ENCODE results near the gene ANKRD53.

ANKRD53 gene

DNA sequence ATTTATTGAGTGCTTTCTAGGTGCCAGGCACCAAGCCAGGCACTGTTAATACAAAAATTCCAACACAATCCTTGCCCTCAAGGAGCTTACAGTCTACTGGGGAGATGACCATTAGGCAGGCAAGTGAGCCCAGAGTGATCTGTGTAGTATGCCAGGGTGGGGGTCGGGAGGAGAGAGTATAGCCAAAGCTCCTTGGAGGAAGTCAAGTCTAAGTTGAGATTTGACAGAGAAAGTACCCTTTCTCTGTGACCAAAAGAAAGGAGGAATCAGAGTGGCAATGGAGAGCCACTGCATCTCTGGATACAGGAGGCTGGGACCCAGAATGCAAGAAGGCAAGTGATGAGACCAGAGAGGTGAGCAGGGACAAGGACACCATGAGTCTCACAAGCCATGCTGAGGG lies 7.5 kb downstream of the ANKRD53 start:
- Histone ChIP-seq H4K20me1 (ENCODE audit: control insufficient read depth, insufficient read depth, low read depth, low read length) (no peaks in the 10 kb centered on the region), H3F3A (ENCODE audit: control insufficient read depth, insufficient read depth) (no peaks in the 10 kb centered on the region), H3K27ac (ENCODE audit: low read depth, low read length) (no peak overlapping the region), H3K27me3 (ENCODE audit: control insufficient read depth, low read length) (no peaks in the 10 kb centered on the region), H3K9me3 (ENCODE audit: control insufficient read depth, insufficient read depth, low read length) (no peaks in the 10 kb centered on the region), H3K36me3 (ENCODE audit: control insufficient read depth, low read length) (peaks cover 59% of the 10 kb centered on the region), H3K9me2 (replicated peaks; ENCODE audit: control insufficient read depth, low read length) (no peaks in the 10 kb centered on the region), H3K79me2 (ENCODE audit: control insufficient read depth, low read length) (no peaks in the 10 kb centered on the region; the same call in 1 of the 2 replicates), H3K4me2 (ENCODE audit: low read length) (no peak overlapping the region), H3K4me1 (ENCODE audit: control insufficient read depth, low read length) (peaks cover 15% of the 10 kb centered on the region), H3K4me3 (ENCODE audit: low read length) (no peak overlapping the region)
- TF ChIP-seq EZH2phosphoT487 (IDR thresholded peaks at IDR 0.05; ENCODE audit: borderline replicate concordance, low read length), result no peak
- TF ChIP-seq, protein P1, sequence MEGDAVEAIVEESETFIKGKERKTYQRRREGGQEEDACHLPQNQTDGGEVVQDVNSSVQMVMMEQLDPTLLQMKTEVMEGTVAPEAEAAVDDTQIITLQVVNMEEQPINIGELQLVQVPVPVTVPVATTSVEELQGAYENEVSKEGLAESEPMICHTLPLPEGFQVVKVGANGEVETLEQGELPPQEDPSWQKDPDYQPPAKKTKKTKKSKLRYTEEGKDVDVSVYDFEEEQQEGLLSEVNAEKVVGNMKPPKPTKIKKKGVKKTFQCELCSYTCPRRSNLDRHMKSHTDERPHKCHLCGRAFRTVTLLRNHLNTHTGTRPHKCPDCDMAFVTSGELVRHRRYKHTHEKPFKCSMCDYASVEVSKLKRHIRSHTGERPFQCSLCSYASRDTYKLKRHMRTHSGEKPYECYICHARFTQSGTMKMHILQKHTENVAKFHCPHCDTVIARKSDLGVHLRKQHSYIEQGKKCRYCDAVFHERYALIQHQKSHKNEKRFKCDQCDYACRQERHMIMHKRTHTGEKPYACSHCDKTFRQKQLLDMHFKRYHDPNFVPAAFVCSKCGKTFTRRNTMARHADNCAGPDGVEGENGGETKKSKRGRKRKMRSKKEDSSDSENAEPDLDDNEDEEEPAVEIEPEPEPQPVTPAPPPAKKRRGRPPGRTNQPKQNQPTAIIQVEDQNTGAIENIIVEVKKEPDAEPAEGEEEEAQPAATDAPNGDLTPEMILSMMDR (IDR thresholded peaks at IDR 0.05; ENCODE audit: low read depth, low read length, poor library complexity, severe bottlenecking), result no peak

DNA sequence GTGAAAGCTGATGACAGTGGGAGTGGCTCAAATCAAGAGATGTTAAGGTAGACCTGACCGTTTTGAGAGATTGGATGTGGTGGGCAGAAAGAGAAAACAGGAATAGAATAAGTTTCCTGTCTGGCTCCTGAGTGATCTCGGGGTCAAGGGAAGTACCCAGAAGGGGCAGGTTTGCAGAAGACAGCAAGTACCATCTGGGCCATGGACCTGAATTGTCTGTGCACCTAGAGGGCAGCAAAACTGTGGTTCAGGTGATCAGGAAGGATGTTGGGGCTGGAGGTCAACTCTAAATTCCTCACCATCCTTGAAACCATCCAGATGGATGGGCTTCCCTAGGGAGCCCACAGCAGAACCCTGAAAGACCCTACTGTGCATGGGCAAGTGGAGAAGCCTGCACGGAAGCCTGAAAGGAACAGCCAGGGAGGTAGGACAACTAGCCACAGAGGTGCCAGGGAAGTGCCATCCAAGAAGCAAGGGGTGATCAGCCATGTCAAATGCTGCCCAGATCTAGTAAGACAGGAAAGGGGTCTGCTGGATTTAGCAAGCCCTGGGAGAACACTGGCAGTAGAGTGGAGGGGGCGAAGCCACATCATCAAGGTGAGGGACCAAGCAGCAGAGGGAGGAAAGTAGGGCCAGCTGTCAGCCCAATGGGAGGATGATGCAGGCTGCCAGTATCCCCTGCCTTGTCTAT lies 8.2 kb downstream of the ANKRD53 start:
- H3K27me3 ChIP-seq (ENCODE audit: control insufficient read depth, low read length), result no peaks in the 10 kb centered on the region
- peaks cover 66% of the 10 kb centered on the region for H3K36me3 ChIP-seq (ENCODE audit: control insufficient read depth, low read length)
- H4K20me1 ChIP-seq (ENCODE audit: control insufficient read depth, insufficient read depth, low read depth, low read length), result no peaks in the 10 kb centered on the region
- peaks cover 15% of the 10 kb centered on the region for H3K4me1 ChIP-seq (ENCODE audit: control insufficient read depth, low read length)
- H3K4me3 ChIP-seq (ENCODE audit: low read length), result no peak overlapping the region
- TF ChIP-seq, protein P1 (IDR thresholded peaks at IDR 0.05; ENCODE audit: low read depth, low read length, poor library complexity, severe bottlenecking), result no peak
- no peak for TF ChIP-seq EZH2phosphoT487 (IDR thresholded peaks at IDR 0.05; ENCODE audit: borderline replicate concordance, low read length)
- no peaks in the 10 kb centered on the region for H3K9me2 ChIP-seq (replicated peaks; ENCODE audit: control insufficient read depth, low read length)
- no peak overlapping the region for H3K27ac ChIP-seq (ENCODE audit: low read depth, low read length)
- no peaks in the 10 kb centered on the region for H3F3A ChIP-seq (ENCODE audit: control insufficient read depth, insufficient read depth)
- H3K9me3 ChIP-seq (ENCODE audit: control insufficient read depth, insufficient read depth, low read length), result no peaks in the 10 kb centered on the region
- H3K79me2 ChIP-seq (ENCODE audit: control insufficient read depth, low read length), result peaks cover 6% of the 10 kb centered on the region
- no peak overlapping the region for H3K4me2 ChIP-seq (ENCODE audit: low read length)

DNA sequence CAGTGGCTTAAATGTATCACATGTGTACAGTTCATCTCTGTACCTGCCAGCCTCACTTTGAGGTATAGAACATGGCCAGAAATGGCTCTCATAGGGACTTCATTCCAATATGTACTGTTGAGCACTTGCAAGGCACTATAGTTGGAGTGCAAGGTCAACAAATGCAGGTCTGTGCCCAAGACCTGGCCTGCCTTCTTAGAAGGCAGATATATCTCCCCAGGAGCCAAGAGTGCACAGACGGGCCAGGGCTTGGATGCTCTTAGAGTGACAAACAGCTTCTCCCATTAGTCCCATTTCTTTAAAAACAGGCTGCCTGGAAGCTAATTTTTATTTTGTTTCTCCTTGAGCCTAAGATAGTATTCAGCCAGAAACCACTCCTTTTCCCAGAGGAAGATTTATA lies 9.0 kb downstream of the ANKRD53 start:
- H3K4me1 ChIP-seq (ENCODE audit: control insufficient read depth, low read length), result peaks cover 15% of the 10 kb centered on the region
- no peaks in the 10 kb centered on the region for H4K20me1 ChIP-seq (ENCODE audit: control insufficient read depth, insufficient read depth, low read depth, low read length)
- H3K9me2 ChIP-seq (replicated peaks; ENCODE audit: control insufficient read depth, low read length), result no peaks in the 10 kb centered on the region
- no peak for TF ChIP-seq EZH2phosphoT487 (IDR thresholded peaks at IDR 0.05; ENCODE audit: borderline replicate concordance, low read length)
- TF ChIP-seq, protein P1 (IDR thresholded peaks at IDR 0.05; ENCODE audit: low read depth, low read length, poor library complexity, severe bottlenecking), result no peak
- H3K79me2 ChIP-seq (ENCODE audit: control insufficient read depth, low read length), result peaks cover 13% of the 10 kb centered on the region
- no peaks in the 10 kb centered on the region for H3F3A ChIP-seq (ENCODE audit: control insufficient read depth, insufficient read depth)
- no peak overlapping the region for H3K4me2 ChIP-seq (ENCODE audit: low read length)
- no peaks in the 10 kb centered on the region for H3K27me3 ChIP-seq (ENCODE audit: control insufficient read depth, low read length)
- H3K36me3 ChIP-seq (ENCODE audit: control insufficient read depth, low read length), result peaks cover 70% of the 10 kb centered on the region
- H3K4me3 ChIP-seq (ENCODE audit: low read length), result no peak overlapping the region
- H3K9me3 ChIP-seq (ENCODE audit: control insufficient read depth, insufficient read depth, low read length), result no peaks in the 10 kb centered on the region
- H3K27ac ChIP-seq (ENCODE audit: low read depth, low read length), result no peak overlapping the region

All from DOHH2 (cell line).